ENCODE data around the gene SLC25A20. TPM values are rescaled to one million over a fixed set of nuclear protein-coding genes. Genes with fewer than 3 reads are reported as not detected.
A peak's percentile ranks its signal among the peaks of the same experiment; 100 is the strongest.

The SLC25A20 gene
- total RNA-seq: 9.5 and 11.8 TPM in 2 replicates

- Histone ChIP-seq H3K36me3 (ENCODE audit: control insufficient read depth, insufficient read depth, low read length) (no peaks in the 10 kb centered on the region), H3K27me3 (ENCODE audit: control insufficient read depth, insufficient read depth, low read length) (no peaks in the 10 kb centered on the region), H3K4me3 (ENCODE audit: low read depth, low read length) (peak within 1 kb of the TSS; percentile 76)
- DNase-seq (ENCODE audit: low read depth) (peak; percentile 74), FAIRE-seq (no peak)
- no peak for TF ChIP-seq CTCF (IDR thresholded peaks at IDR 0.05; ENCODE audit: insufficient read depth, low read length, severe bottlenecking)
Measured at GRCh38 chr3:48898383-48899234, at the start of gene SLC25A20. TSS of gene SLC25A20 (minus strand) at chr3:48898882. CDS start at chr3:48898794, 88 bp downstream.

DNA sequence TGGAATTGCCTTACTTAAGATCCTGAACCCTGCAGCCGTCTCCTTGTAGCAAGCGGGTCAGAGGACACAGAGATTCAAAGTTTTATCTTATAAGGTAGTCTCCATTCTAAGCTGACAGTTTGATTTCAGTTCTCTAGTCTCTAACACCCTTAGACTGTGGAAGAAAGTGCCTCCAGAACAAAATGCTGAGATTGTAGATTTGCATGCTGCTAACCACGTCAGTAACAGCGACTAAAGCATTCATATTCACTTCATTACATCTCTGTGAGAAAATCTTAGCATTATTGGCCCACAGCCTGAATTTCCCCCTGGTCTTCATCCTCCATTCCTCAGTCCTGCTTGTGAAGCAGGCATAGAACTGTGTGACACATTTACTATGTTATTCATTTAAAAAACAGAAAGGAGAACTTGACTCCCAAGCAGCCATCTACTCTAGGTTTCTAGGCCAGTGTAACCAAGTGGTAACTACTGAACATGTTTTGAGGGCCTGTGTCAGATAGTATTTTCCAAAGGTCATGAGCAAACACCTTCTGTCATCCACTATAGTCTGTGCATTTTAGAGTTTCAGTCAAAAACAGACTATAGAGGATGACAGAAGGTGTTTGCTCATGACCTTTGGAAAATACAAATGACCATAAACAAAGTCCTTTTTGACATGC is 47.3 kb upstream of the SLC25A20 start:
- Histone ChIP-seq H3K36me3 (ENCODE audit: control insufficient read depth, insufficient read depth, low read length) (no peaks in the 10 kb centered on the region), H3K4me3 (ENCODE audit: low read depth, low read length) (no peak overlapping the region)
- no peak for FAIRE-seq

DNA sequence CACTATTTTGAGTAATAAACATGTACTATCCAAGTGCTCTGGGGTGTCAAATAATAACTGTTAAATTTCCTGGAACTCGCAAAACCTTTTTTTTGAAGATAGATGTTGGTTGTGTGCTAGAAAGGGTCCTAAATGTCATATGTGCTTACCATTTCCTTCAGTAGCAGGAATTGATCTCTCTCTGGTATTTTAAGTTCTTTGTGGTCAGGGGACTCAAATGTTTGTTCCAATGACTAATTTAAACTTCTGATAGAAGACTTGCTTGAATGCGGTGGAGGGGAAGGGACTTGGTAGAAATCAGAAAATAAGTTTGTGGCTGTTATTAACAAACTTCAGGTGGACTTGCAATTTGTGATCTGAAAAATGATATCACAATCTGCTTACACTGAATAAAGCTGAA is 46.8 kb upstream of the SLC25A20 start:
- FAIRE-seq (no peak), DNase-seq (ENCODE audit: low read depth) (no peak)
- Histone ChIP-seq H3K4me3 (ENCODE audit: low read depth, low read length) (no peak overlapping the region), H3K36me3 (ENCODE audit: control insufficient read depth, insufficient read depth, low read length) (no peaks in the 10 kb centered on the region), H3K27me3 (ENCODE audit: control insufficient read depth, insufficient read depth, low read length) (no peaks in the 10 kb centered on the region)
- no peak for TF ChIP-seq CTCF (IDR thresholded peaks at IDR 0.05; ENCODE audit: insufficient read depth, low read length, severe bottlenecking)

More for the DNA sequence above, 47.3 kb upstream of the SLC25A20 start:
- no peak for TF ChIP-seq CTCF (IDR thresholded peaks at IDR 0.05; ENCODE audit: insufficient read depth, low read length, severe bottlenecking)
- DNase-seq (ENCODE audit: low read depth): no peak
- no peaks in the 10 kb centered on the region for H3K27me3 ChIP-seq (ENCODE audit: control insufficient read depth, insufficient read depth, low read length)

- no peaks in the 10 kb centered on the region for H3K36me3 ChIP-seq (ENCODE audit: control insufficient read depth, insufficient read depth, low read length)
- H3K27me3 ChIP-seq (ENCODE audit: control insufficient read depth, insufficient read depth, low read length): no peaks in the 10 kb centered on the region
- FAIRE-seq: no peak
- H3K4me3 ChIP-seq (ENCODE audit: low read depth, low read length): no peak overlapping the region
- no peak for TF ChIP-seq CTCF (IDR thresholded peaks at IDR 0.05; ENCODE audit: insufficient read depth, low read length, severe bottlenecking)
- no peak for DNase-seq (ENCODE audit: low read depth)
Measured at GRCh38 chr3:48938689-48939088, 40.0 kb upstream of the SLC25A20 start.

DNA sequence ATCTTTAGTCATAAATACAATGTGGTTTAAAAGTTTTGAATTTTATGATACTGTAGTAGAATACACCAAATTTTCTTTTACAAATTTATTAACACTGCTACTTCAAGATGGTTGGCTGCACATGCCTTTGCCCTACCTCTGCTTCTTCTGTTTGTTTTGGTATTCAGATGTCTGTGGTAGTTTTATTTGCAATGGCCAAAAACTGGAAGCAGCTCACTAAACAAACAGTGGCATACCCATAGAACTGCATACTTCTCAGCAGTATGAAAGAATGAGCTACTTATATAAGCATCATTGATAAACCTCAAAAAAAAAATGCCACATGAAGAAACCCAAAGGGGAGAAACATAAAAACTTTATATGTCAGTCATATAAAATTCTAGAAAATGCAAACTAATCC is 39.5 kb upstream of the SLC25A20 start:
- TF ChIP-seq CTCF (IDR thresholded peaks at IDR 0.05; ENCODE audit: insufficient read depth, low read length, severe bottlenecking): no peak
- FAIRE-seq (no peak), DNase-seq (ENCODE audit: low read depth) (no peak)
- no peaks in the 10 kb centered on the region for H3K27me3 ChIP-seq (ENCODE audit: control insufficient read depth, insufficient read depth, low read length)
- no peak overlapping the region for H3K4me3 ChIP-seq (ENCODE audit: low read depth, low read length)
- H3K36me3 ChIP-seq (ENCODE audit: control insufficient read depth, insufficient read depth, low read length): peaks cover under 1% of the 10 kb centered on the region

All from bronchial epithelial cell (primary cell).